Glutamatergic neuron (in vitro differentiated cells): ENCODE results near the gene MRC1. TPM values are rescaled to one million over a fixed set of nuclear protein-coding genes. Genes with fewer than 3 reads are reported as not detected.

Experiments
- DNase-seq: peaks from one replicate; pipeline ENCODE4 v3.0.0; 2022
- H3K27ac Mint-ChIP-seq: one replicate; pipeline ENCODE4 v1.8.0; 2020; ENCODE audit warnings: mild to moderate bottlenecking, mixed read lengths, inconsistent platforms; ENCODE audit not compliant: unreplicated experiment
- H3K27me3 Mint-ChIP-seq: one replicate; pipeline ENCODE4 v1.8.0; 2020; ENCODE audit warnings: mild to moderate bottlenecking, moderate library complexity, mixed read lengths, inconsistent platforms; ENCODE audit not compliant: unreplicated experiment
- H3K36me3 Mint-ChIP-seq: one replicate; pipeline ENCODE4 v1.8.0; 2020; ENCODE audit warnings: mild to moderate bottlenecking, mixed read lengths, inconsistent platforms; ENCODE audit not compliant: unreplicated experiment
- H3K4me1 Mint-ChIP-seq: one replicate; pipeline ENCODE4 v1.8.0; 2020; ENCODE audit warnings: mild to moderate bottlenecking, low read depth, mixed read lengths, inconsistent platforms; ENCODE audit not compliant: unreplicated experiment
- H3K4me3 Mint-ChIP-seq: one replicate; pipeline ENCODE4 v1.8.0; 2020; ENCODE audit warnings: mild to moderate bottlenecking, mixed read lengths, inconsistent platforms; ENCODE audit not compliant: unreplicated experiment
- H3K9me3 Mint-ChIP-seq: one replicate; pipeline ENCODE4 v1.8.0; 2020; ENCODE audit warnings: mild to moderate bottlenecking, moderate library complexity, mixed read lengths, inconsistent platforms; ENCODE audit not compliant: unreplicated experiment
- total RNA-seq: library from RNA; stranded (reverse); fragmentation: NEBNext Ultra II Directional; extraction: Animal tissue kit (Norgen Biotek cat#: 25700); gene quantifications from one replicate; pipeline ENCODE4 v1.2.1, GENCODE V29; 2021; ENCODE audit not compliant: unreplicated experiment
- TF ChIP-seq, protein P1 (sequence below): fragments of 200-600 bp; sonication (generic); IDR thresholded peaks from one replicate; pipeline ENCODE4 v1.5.0; 2021; ENCODE audit not compliant: partially characterized antibody, unreplicated experiment

Gene MRC1
- total RNA-seq, 1 donor from 2014 or later: 7.9 TPM

DNA sequence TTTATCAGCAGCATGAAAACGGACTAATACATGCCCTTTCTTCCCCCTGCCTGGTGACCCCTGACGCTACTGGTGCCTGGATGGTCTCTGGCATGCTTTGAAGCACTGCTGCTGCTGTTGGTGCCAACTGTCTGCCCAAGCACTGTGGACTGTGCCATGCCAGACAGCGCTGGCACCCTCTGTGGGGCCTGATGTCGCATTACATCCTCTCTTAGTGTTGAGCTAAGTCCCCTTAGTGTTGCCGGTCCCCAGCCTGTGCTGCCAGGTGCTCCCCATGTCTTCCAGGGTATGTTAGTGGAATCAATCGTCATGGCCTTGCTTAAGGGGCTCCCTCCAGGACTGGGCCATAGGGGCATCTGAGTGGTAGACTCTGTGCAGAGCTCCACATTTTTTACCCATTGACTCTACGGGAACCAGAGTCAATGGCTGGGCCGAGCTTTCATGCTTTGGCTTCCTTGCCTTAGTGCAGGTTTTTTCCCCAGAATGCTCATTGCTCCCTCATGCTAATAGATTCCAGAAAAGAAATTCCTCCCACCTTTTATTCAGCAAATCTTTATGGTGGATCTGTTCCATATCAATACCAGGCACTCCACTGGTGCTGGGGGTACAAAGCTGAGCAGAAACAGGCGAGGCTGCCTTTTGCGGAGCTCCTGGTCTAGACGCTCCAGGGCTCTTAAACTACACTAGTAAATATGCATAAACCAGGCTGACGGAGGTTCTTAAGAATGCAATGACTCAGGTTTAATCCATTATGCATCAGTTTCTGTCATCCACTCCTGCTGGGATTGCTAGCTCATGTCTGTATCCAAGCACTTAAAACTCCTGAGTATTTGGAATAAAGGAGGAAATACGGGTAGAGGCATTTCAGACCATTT lies 21.8 kb upstream of the MRC1 start:
- Mint-ChIP-seq H3K27me3 (no peaks in the 10 kb centered on the region), H3K9me3 (no peaks in the 10 kb centered on the region), H3K4me3 (no peak overlapping the region), H3K27ac (no peak overlapping the region), H3K36me3 (no peaks in the 10 kb centered on the region), H3K4me1 (no peaks in the 10 kb centered on the region)
- TF ChIP-seq, protein P1, sequence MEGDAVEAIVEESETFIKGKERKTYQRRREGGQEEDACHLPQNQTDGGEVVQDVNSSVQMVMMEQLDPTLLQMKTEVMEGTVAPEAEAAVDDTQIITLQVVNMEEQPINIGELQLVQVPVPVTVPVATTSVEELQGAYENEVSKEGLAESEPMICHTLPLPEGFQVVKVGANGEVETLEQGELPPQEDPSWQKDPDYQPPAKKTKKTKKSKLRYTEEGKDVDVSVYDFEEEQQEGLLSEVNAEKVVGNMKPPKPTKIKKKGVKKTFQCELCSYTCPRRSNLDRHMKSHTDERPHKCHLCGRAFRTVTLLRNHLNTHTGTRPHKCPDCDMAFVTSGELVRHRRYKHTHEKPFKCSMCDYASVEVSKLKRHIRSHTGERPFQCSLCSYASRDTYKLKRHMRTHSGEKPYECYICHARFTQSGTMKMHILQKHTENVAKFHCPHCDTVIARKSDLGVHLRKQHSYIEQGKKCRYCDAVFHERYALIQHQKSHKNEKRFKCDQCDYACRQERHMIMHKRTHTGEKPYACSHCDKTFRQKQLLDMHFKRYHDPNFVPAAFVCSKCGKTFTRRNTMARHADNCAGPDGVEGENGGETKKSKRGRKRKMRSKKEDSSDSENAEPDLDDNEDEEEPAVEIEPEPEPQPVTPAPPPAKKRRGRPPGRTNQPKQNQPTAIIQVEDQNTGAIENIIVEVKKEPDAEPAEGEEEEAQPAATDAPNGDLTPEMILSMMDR: no peak
- DNase-seq: no peak

DNA sequence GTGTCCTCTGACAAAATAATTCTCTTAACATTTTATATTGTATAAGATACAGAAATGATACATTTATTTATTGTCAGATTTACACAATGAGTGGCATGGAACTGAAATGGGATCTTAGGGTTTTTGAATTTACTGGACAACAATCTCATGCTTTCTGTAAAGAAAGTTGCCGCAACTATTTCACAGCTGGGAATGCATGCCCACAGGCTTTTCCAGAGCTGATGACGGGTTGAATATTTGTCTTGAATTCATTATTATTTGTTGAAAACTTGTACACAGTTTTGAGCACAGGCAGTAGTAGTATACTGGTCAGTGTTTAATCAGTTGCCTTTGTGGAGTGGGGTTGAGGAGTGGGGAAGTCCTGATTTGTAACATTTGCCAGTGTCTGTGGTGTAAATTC lies 20.5 kb upstream of the MRC1 start:
- H3K9me3 Mint-ChIP-seq: no peaks in the 10 kb centered on the region
- H3K27me3 Mint-ChIP-seq: no peaks in the 10 kb centered on the region
- TF ChIP-seq, protein P1: no peak
- H3K36me3 Mint-ChIP-seq: no peaks in the 10 kb centered on the region
- no peak overlapping the region for H3K27ac Mint-ChIP-seq
- no peak for DNase-seq
- no peaks in the 10 kb centered on the region for H3K4me1 Mint-ChIP-seq
- no peak overlapping the region for H3K4me3 Mint-ChIP-seq

DNA sequence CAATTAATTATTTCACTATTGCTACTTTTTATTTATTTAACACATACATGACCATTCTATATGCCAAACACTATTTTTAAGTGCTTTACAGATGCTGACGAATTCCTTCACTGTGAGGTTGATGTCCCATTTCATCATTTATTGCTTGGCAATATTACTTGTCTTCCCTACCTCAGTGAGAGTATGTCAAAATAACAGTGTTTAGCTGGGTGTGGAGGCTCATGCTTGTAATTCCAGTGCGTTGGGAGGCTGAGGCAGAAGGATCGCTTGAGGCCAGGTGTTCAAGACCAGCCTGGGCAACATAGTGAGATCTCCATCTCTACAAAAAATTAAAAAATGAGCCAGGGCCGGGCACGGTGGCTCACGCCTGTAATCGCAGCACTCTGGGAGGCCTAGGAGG lies 19.8 kb upstream of the MRC1 start:
- TF ChIP-seq, protein P1: no peak
- Mint-ChIP-seq H3K4me1 (no peaks in the 10 kb centered on the region), H3K27ac (no peak overlapping the region), H3K36me3 (no peaks in the 10 kb centered on the region), H3K4me3 (no peak overlapping the region), H3K27me3 (no peaks in the 10 kb centered on the region), H3K9me3 (no peaks in the 10 kb centered on the region)
- DNase-seq: no peak

DNA sequence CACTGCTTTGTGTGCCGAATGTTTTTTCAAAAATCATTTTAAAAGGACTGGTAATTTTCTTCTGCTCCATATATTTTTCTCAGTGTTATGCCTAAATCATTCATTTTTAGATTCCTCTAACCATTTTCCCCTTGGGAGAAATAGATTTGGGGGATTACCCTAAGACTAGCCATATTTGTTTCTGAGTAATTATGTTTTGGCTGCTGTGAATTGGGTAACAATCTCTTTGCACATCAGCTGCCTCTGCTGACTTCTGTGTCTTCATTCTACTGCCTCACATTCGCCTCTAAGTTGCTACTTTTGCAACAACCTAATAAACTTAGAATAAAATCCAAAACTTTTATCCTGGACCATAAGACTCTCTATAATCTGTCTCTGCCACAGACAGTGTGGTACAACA lies 18.5 kb upstream of the MRC1 start:
- no peaks in the 10 kb centered on the region for H3K36me3 Mint-ChIP-seq
- H3K27me3 Mint-ChIP-seq: no peaks in the 10 kb centered on the region
- H3K4me1 Mint-ChIP-seq: no peaks in the 10 kb centered on the region
- DNase-seq: no peak
- no peak overlapping the region for H3K27ac Mint-ChIP-seq
- no peak overlapping the region for H3K4me3 Mint-ChIP-seq
- no peaks in the 10 kb centered on the region for H3K9me3 Mint-ChIP-seq
- TF ChIP-seq, protein P1: no peak

DNA sequence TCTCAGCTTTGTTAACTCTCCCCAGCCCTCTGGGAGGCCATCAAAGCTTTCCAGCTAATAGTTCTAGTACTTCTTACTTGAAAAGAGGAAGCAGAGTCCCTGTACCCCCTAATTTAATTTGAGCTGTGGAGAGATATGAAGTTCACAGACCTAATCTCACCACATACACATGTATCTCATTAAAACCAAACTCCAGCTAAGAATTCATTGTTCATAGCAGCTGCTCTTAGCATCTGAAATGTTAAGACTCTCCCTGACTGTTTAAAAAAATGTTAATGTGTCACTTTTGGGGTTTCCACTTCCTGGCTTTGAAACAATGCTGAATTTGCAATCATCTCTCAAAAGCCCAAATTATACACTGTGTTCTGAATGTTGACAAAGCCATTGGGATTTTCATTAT lies 16.2 kb upstream of the MRC1 start:
- Mint-ChIP-seq H3K4me1 (no peaks in the 10 kb centered on the region), H3K4me3 (no peak overlapping the region), H3K27me3 (no peaks in the 10 kb centered on the region), H3K9me3 (no peaks in the 10 kb centered on the region), H3K36me3 (no peaks in the 10 kb centered on the region), H3K27ac (no peak overlapping the region)
- TF ChIP-seq, protein P1: no peak
- DNase-seq: no peak
